K562 (cell line): ENCODE results near the gene CD47. TPM values are rescaled to one million over a fixed set of nuclear protein-coding genes. Genes with fewer than 3 reads are reported as not detected.

Source experiments
- ATAC-seq: fragments of 200-7000 bp; cut with Tn5 transposase; 3 replicates; pipeline ENCODE4 v1.9.1; 2020; ENCODE audit warnings: moderate library complexity
- BruUV-seq: library from RNA; stranded (reverse); fragments of 400-500 nt; replicated peaks from 2 replicates; lab custom pipeline; 2021; lab: Mats Ljungman, UMichigan
- CTCF ChIA-PET: fragments of 300-600 bp; formaldehyde crosslinking; extraction: SDS; loops from one replicate; lab custom pipeline; 2021; ENCODE audit warnings: low intra/inter-chr PET ratio; lab: Yijun Ruan, JAX
- POLR2A ChIA-PET: fragments of 300-600, 350-650 bp; sonication (Branson Sonifier 250); formaldehyde crosslinking; extraction: SDS; loops from one replicate; lab custom pipeline; 2021; ENCODE audit warnings: antibody characterized with exemption, inconsistent platforms; lab: Yijun Ruan, JAX
- DNase-seq, 4 experiments: peaks; one replicate each; pipeline versions ENCODE4 v3.0.0 to v3.0.0-alpha.2; 2011 to 2018; ENCODE audit warnings: low spot score in 3 of 4, mixed read lengths in 3 of 4; ENCODE audit errors: extremely low read depth in 1 of 4
- FAIRE-seq: peaks from 2 replicates; lab custom pipeline; 2011; peaks lifted over from hg19 to GRCh38; lab: Jason Lieb, UNC
- H2AFZ ChIP-seq: 2 replicates; pipeline ENCODE4 v1.6.0; 2011; ENCODE audit warnings: low read depth, low read length, control low read depth, inconsistent platforms
- H3K27ac ChIP-seq: fragments of 200-600 bp; 3 replicates; pipeline ENCODE4 v1.8.0; 2011; ENCODE audit warnings: low read depth, mild to moderate bottlenecking, control low read depth, inconsistent platforms, low read length, moderate library complexity, mixed read lengths; ENCODE audit errors: extremely low read depth
- H3K27me3 ChIP-seq, 2 experiments: fragments of 300-600 bp in 1 of 2; 2 replicates in 1 of 2; 3 replicates in 1 of 2; pipeline versions ENCODE4 v1.6.0 to v1.8.0; 2011; ENCODE audit warnings: inconsistent platforms in 2 of 2, low read length in 2 of 2, mild to moderate bottlenecking in 1 of 2, mixed read lengths in 1 of 2, moderate library complexity in 1 of 2; ENCODE audit not compliant: control insufficient read depth in 2 of 2, insufficient read depth in 2 of 2
- H3K36me3 ChIP-seq: fragments of 300-600 bp; 3 replicates; pipeline ENCODE4 v1.8.0; 2011; ENCODE audit warnings: mild to moderate bottlenecking, low read length, inconsistent platforms; ENCODE audit not compliant: control insufficient read depth, insufficient read depth
- H3K4me1 ChIP-seq, 2 experiments: fragments of 200-600 bp in 1 of 2; replicated peaks in 1 of 2; 2 replicates in 1 of 2; 3 replicates in 1 of 2; pipeline versions ENCODE4 v1.5.1 to v1.8.0; 2011; ENCODE audit warnings: inconsistent platforms in 2 of 2, low read length in 2 of 2, mild to moderate bottlenecking in 1 of 2, mixed read lengths in 1 of 2, moderate library complexity in 1 of 2; ENCODE audit not compliant: control insufficient read depth in 2 of 2, insufficient read depth in 2 of 2
- H3K4me2 ChIP-seq: 2 replicates; pipeline ENCODE4 v1.6.1; 2011; ENCODE audit warnings: low read length, control low read depth, inconsistent platforms, mixed read lengths; ENCODE audit not compliant: insufficient read depth
- H3K4me3 ChIP-seq: fragments of 200-600 bp; sonication (generic), shearing (Covaris generic); 2 replicates; pipeline ENCODE4 v1.5.1; 2016; ENCODE audit warnings: control low read depth, inconsistent platforms
- H3K79me2 ChIP-seq: fragments of 200-600 bp; 3 replicates; pipeline ENCODE4 v1.8.0; 2011; ENCODE audit warnings: low read length, inconsistent platforms; ENCODE audit not compliant: control insufficient read depth, insufficient read depth
- H3K9ac ChIP-seq, 2 experiments: 2 replicates each; pipeline versions ENCODE4 v1.6.0 to v1.6.1; 2011; ENCODE audit warnings: low read depth in 2 of 2, low read length in 2 of 2, control low read depth in 1 of 2, inconsistent platforms in 1 of 2, mild to moderate bottlenecking in 1 of 2, mixed read lengths in 1 of 2; ENCODE audit not compliant: insufficient read depth in 1 of 2
- H3K9me1 ChIP-seq: one replicate; pipeline ENCODE4 v1.6.0; 2011; ENCODE audit warnings: inconsistent platforms, mild to moderate bottlenecking, low read length, moderate library complexity; ENCODE audit not compliant: control insufficient read depth, insufficient read depth
- H3K9me3 ChIP-seq: replicated peaks from 2 replicates; pipeline ENCODE4 v1.5.1; 2011; ENCODE audit warnings: low read depth, low read length, inconsistent platforms; ENCODE audit not compliant: control insufficient read depth, insufficient read depth
- H4K20me1 ChIP-seq: replicated peaks from 2 replicates; pipeline ENCODE4 v1.6.1; 2011; ENCODE audit warnings: low read length, inconsistent platforms, mixed read lengths; ENCODE audit not compliant: control insufficient read depth, insufficient read depth
- FOXK2 ChIP-seq, 2 experiments: fragments of 450-650 bp; IDR thresholded peaks in 1 of 2; conservative IDR thresholded peaks in 1 of 2; 2 replicates each; pipeline ENCODE4 v1.6.1; 2016; ENCODE audit warnings: low read depth in 2 of 2, mild to moderate bottlenecking in 1 of 2
- GABPB2 ChIP-seq: fragments of 250-450 bp; sonication (Bioruptor Pico); conservative IDR thresholded peaks from 2 replicates; pipeline ENCODE4 v1.5.1; 2021; ENCODE audit warnings: mild to moderate bottlenecking
- KLF16 ChIP-seq: IDR thresholded peaks from 2 replicates; pipeline ENCODE4 v1.6.1; 2016; ENCODE audit warnings: antibody characterized with exemption
- WGBS: fragments of 100-300 bp; shearing (Covaris generic); methylation state at CpG from one replicate; pipeline ENCODE4 v1.1.6; 2016; ENCODE audit warnings: low coverage, mixed read lengths; ENCODE audit not compliant: insufficient coverage; ENCODE audit errors: missing lambda C conversion rate; 5-methylcytosine and 5-hydroxymethylcytosine counted together
- in situ Hi-C: fragments of 300-500 bp; cut with MboI; formaldehyde crosslinking; loops from 4 replicates; pipeline ENCODE4 v1.15.0; 2018; ENCODE audit warnings: inconsistent platforms, mixed read lengths
- intact Hi-C: fragments of 100-400 bp; cut with micrococcal nuclease; formaldehyde crosslinking; loops from 2 replicates; pipeline ENCODE4 v1.14.2; 2022
- polyA plus RNA-seq, 8 experiments: library from polyadenylated mRNA; depleted of rRNA in 4 of 8; stranded (reverse) in 5 of 8; unstranded in 3 of 8; fragments of >200 nt; fragmentation: Nextera tagmentation in 2 of 8; fragmentation: Illumina TruSeq in 1 of 8; extraction: Ambion mirVana in 2 of 8; extraction: Trizol in 1 of 8; gene quantifications; 2 replicates each; pipeline versions ENCODE4 v1.2.1 to v1.2.3, GENCODE V29; 2011 to 2014; ENCODE audit warnings: inconsistent platforms in 1 of 8, missing spikeins in 1 of 8
- total RNA-seq, 7 experiments: library from RNA; depleted of rRNA in 6 of 7; stranded (reverse); fragments of >200 nt in 6 of 7; fragmentation: Illumina TruSeq in 2 of 7; extraction: Trizol in 2 of 7; gene quantifications; 2 replicates each; pipeline versions ENCODE4 v1.2.1 to v1.2.3, GENCODE V29; 2011 to 2021; ENCODE audit warnings: low replicate concordance in 1 of 7
- TF ChIP-seq, protein P1 (sequence below): fragments of 250-450 bp; sonication (Bioruptor Pico); IDR thresholded peaks from 2 replicates; pipeline ENCODE4 v1.8.0; 2022; ENCODE audit warnings: inconsistent platforms, mild to moderate bottlenecking, moderate library complexity, borderline replicate concordance

The CD47 gene
- total and polyA plus RNA-seq, 9 of the 15 experiments (the other 6 are each of a cell fraction or from before 2014, with no cell fraction given), result 10.2 to 62.6 (median 36.3) TPM

DNA sequence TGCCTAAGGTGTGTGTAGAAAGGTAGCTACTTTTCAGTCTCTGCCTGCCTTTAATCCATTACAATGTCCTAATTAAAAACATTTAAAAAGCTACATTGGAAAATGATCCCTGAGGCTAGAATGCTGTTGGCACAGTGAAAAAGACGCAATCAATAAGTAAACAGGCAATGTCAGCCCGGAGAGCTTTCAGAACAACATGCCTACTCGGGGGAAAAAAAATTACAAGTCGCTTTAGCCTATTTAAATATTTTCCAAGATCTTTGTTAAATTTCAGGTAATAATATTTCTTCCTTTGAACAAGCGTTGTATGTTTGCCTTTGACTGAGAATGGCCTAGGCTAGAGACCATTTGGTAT is 46.6 kb upstream of the CD47 start:
- no peak overlapping the region for H3K27ac ChIP-seq
- CTCF ChIA-PET, result no interaction called here
- H4K20me1 ChIP-seq, result no peaks in the 10 kb centered on the region
- WGBS, result 74% methylated on average over 5 of the region's 5 CpGs
- DNase-seq, result no peak
- TF ChIP-seq GABPB2 (CRISPR knock-in tag), result no peak
- TF ChIP-seq, all 486 proteins: peak for 0
- H3K9ac ChIP-seq, result no peak overlapping the region
- intact Hi-C loops, result no loop called here
- H3K4me3 ChIP-seq, result no peak overlapping the region
- FAIRE-seq (no peak), ATAC-seq (no peak)
- H3K27me3 ChIP-seq, result no peaks in the 10 kb centered on the region
- H3K79me2 ChIP-seq, result no peaks in the 10 kb centered on the region
- no peak overlapping the region for H2AFZ ChIP-seq
- H3K4me2 ChIP-seq, result no peak overlapping the region
- POLR2A ChIA-PET, result interaction anchor here (0.7 kb wide), 1 partner anchor 10 kb away, joined by 3 read pairs; no protein-coding TSS in a partner anchor
- H3K9me1 ChIP-seq, result no peaks in the 10 kb centered on the region
- peaks cover 0 to 12% of the 10 kb centered on the region in 2 experiments; a peak in 3 of 5 replicates for H3K4me1 ChIP-seq
- no peaks in the 10 kb centered on the region for H3K36me3 ChIP-seq
- no peaks in the 10 kb centered on the region for H3K9me3 ChIP-seq
- in situ Hi-C loops, result no loop called here
- no TSS peak for BruUV-seq

DNA sequence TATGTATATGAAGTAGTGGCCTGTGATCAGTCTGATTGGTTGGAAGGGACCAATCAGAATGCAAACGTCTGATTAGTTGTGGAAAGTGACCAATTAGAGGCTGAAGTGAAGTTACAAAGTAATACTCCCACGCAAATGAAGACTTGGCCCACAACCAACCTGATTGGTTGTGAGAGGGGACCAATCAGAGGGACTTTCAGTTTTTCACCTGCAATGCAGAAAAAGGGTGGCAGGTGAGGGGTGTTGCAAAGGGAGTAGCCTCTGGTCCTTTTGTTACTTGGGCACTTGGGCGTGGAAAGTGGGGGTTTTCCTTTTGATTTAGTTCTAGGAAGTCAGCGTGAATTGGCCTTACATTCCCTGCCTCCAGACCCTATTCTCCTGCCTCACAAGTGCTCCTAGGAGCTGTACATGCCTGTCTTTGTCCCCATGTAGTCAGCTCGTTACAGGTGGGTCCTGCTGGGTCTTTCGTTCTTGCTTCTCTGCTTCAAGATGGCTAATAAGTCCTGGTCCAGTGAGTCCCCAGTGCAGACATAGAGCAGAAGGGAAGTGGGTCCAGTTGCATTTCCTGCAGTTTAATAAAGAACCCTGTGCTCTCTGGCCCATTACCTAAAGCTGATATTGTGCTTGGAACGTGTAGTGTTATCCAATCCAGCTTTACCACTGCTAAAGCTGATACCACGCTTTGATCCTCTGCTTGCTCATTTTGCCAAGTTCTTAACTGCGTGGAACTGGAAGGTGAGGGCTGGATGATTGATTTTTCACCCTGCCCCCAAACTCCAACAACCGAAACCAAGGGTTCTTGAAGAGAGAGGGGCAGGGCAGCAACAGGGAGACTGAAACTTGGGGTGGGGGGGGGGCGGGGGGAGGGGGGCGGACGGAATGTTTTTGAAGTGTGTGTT is 46.0 kb upstream of the CD47 start:
- FAIRE-seq (no peak), ATAC-seq (no peak), DNase-seq (no peak)
- ChIA-PET POLR2A (interaction anchor here (0.7 kb wide), 1 partner anchor 10 kb away, joined by 3 read pairs; no protein-coding TSS in a partner anchor), CTCF (no interaction called here)
- Histone ChIP-seq H3K4me1 (peaks cover 0 to 18% of the 10 kb centered on the region in 2 experiments; a peak in 3 of 5 replicates), H3K36me3 (no peaks in the 10 kb centered on the region), H3K27me3 (no peaks in the 10 kb centered on the region), H3K9ac (no peak overlapping the region), H3K4me2 (no peak overlapping the region), H2AFZ (no peak overlapping the region), H3K9me3 (no peaks in the 10 kb centered on the region), H3K27ac (no peak overlapping the region), H3K9me1 (no peaks in the 10 kb centered on the region), H4K20me1 (no peaks in the 10 kb centered on the region), H3K79me2 (no peaks in the 10 kb centered on the region), H3K4me3 (no peak overlapping the region)
- in situ Hi-C loops, result no loop called here
- BruUV-seq, result no TSS peak
- TF ChIP-seq, protein P1, sequence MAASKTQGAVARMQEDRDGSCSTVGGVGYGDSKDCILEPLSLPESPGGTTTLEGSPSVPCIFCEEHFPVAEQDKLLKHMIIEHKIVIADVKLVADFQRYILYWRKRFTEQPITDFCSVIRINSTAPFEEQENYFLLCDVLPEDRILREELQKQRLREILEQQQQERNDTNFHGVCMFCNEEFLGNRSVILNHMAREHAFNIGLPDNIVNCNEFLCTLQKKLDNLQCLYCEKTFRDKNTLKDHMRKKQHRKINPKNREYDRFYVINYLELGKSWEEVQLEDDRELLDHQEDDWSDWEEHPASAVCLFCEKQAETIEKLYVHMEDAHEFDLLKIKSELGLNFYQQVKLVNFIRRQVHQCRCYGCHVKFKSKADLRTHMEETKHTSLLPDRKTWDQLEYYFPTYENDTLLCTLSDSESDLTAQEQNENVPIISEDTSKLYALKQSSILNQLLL, result no peak
- TF ChIP-seq KLF16 (no peak), FOXK2 (conservative IDR thresholded peaks at IDR 0.05 in 1 of 2, IDR thresholded peaks at IDR 0.05 in 1 of 2; ENCODE audit: low read depth in 2 of 2) (no peak)
- intact Hi-C loops, result no loop called here
- 78% methylated on average over 9 of the region's 13 CpGs for WGBS
